ENCODE measurements around the gene SH3RF3.

The SH3RF3 gene

GRCh38 chr2:109447251-109447661 lies 318.3 kb downstream of the SH3RF3 start:
- no peak for DNase-seq

GRCh38 chr2:109447776-109448175 lies 318.8 kb downstream of the SH3RF3 start:
- no peak for DNase-seq

GRCh38 chr2:109448207-109448606 lies 319.2 kb downstream of the SH3RF3 start:
- DNase-seq = no peak

- no peak for DNase-seq
These were observed 320.2 kb downstream of the SH3RF3 start for GRCh38 chr2:109448946-109449788.

GRCh38 chr2:109450574-109451273 lies 321.7 kb downstream of the SH3RF3 start:
- no peak for DNase-seq

GRCh38 chr2:109451671-109452070 lies 322.7 kb downstream of the SH3RF3 start:
- DNase-seq = no peak

- no peak for DNase-seq
These were observed 323.6 kb downstream of the SH3RF3 start for GRCh38 chr2:109452318-109453305.

GRCh38 chr2:109453371-109453995 lies 324.5 kb downstream of the SH3RF3 start:
- DNase-seq = no peak

- DNase-seq = no peak
These were observed 325.3 kb downstream of the SH3RF3 start for GRCh38 chr2:109454304-109454703.

GRCh38 chr2:109454765-109455394 lies 325.9 kb downstream of the SH3RF3 start:
- DNase-seq = no peak

GRCh38 chr2:109455731-109456691 lies 327.0 kb downstream of the SH3RF3 start:
- no peak for DNase-seq

GRCh38 chr2:109456776-109457175 lies 327.8 kb downstream of the SH3RF3 start:
- DNase-seq = no peak

GRCh38 chr2:109457366-109457765 lies 328.4 kb downstream of the SH3RF3 start:
- no peak for DNase-seq

GRCh38 chr2:109457794-109458193 lies 328.8 kb downstream of the SH3RF3 start:
- DNase-seq = no peak

- DNase-seq = no peak
These were observed 329.5 kb downstream of the SH3RF3 start for GRCh38 chr2:109458512-109458911.

GRCh38 chr2:109459485-109459884 lies 330.5 kb downstream of the SH3RF3 start:
- no peak for DNase-seq

- DNase-seq = no peak
These were observed 331.7 kb downstream of the SH3RF3 start for GRCh38 chr2:109460553-109461324.

- DNase-seq = no peak
These were observed 334.2 kb downstream of the SH3RF3 start for GRCh38 chr2:109463236-109463635.

GRCh38 chr2:109463891-109464290 lies 334.9 kb downstream of the SH3RF3 start:
- DNase-seq = no peak
